Myocyte (in vitro differentiated cells): ENCODE measurements around the gene GPRIN1. TPM values are rescaled to one million over a fixed set of nuclear protein-coding genes. Genes with fewer than 3 reads are reported as not detected.

Experiments used
- DNase-seq: peaks from one replicate; pipeline ENCODE4 v3.0.0-alpha.2; 2012; ENCODE audit warnings: low read depth
- total RNA-seq: library from RNA; depleted of rRNA; stranded (reverse); fragments of >200 nt; gene quantifications from 2 replicates; pipeline ENCODE4 v1.2.3, GENCODE V29; 2014

The GPRIN1 gene
- total RNA-seq, 1 donor from 2014 or later, result 5.2 TPM

DNA sequence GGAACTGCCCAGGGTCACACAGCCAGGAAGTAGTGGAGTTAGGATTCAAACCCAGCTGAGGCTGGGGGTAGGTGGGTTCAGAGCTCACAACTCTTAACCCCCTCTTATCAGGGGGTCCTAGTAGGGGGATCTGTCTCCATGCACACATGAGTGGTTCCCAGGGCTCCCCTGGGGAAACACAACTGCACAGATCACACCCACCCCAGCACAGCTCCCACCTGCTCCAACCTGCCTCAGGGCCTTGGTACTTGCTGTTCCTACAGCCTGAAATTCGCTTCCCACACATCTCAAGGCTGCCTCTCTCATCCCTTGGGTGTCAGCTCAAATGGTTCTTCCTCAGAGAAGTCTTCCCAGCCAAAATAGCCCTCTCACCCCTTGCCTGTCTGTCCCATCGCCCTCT is 15.6 kb upstream of the GPRIN1 start:
- DNase-seq, result no peak

DNA sequence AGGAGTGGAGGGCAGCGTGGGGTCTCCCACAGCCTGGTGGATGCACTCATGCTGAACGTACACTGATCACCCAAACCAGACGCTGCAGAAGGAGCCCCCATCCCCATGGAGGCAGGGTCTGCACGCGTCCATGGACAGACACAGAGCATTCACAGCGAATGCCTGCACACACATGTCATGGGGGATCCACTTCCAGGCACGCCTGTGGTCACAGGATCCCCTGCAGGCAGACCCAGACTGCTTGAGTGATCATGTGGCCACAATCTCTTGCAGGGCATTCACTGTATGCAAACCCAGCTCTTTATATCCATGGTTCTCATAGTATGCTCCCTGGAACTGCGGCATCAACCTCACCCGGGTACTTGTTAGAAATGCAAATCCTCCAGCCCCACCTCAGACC is 15.0 kb upstream of the GPRIN1 start:
- DNase-seq, result no peak

DNA sequence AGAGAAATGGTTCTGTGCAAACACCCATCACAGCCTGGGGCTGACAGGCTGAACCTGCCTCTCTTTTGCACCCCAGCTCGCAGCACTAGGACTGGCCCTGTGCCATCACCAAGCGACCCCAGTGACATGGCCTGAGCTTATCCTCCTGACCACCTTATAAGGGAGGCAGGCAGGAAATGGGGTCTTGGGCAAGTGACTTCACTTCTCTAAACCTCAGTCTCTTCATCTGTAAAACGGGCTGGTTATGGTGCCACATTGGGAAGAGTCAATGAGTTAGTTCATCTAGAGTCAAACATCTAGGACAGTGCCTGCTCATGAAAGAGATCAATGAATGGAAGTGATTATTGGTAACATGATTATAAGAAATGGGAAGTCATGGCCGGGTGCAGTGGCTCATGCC is 14.2 kb upstream of the GPRIN1 start:
- no peak for DNase-seq

DNA sequence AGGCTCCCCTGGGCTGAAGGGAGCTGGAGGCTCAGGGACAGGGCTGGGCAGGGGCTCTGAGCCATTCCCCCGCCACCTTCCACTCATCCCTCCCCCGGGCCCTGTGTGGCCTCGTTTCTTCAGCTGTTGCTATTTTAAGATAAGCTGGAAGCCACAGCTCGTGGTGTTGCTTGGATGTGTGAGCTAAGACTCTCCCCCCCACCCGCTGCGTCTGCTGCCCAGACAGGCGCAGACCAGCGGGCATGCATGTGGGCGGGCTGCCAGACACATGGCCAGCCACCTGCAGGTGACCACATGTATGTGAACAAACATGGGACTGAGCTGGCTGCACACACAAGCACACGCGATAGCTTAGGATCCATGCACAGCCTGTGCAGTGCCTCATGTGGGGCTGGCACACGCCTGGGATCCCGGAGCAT is 11.7 kb upstream of the GPRIN1 start:
- DNase-seq, result peak; percentile 94

DNA sequence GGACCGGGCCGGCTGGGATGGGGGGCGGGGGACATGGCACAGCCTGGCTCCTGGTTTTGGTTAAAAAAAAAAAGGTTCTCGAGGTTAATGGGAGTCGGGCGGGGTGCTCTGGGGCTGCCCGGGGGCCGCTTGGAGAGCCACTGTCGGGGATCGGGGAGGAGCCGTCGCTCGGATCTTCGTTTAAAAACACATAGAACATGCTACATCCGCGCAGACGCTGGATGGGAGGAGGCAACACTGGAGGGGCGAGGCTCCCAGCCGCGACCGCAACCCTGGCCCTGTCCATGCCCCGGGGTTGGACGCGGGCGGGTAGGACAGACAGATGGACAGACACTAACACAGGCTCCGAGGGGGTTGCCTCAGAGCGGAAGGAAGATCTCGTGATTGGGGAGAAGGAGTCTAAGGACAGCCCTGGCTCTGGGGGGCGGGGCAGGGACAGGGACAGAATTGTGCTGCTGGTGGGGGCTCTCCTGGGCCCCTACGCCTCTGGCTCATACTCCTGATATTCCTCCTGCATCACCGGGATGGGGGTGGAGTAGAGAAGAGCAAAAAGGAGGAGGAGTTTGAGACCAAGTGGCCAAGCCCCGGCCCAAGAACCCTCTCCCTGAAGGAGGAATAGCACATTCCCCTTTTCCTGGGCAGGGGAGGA is 10.5 kb upstream of the GPRIN1 start:
- DNase-seq, result peak; percentile 93

DNA sequence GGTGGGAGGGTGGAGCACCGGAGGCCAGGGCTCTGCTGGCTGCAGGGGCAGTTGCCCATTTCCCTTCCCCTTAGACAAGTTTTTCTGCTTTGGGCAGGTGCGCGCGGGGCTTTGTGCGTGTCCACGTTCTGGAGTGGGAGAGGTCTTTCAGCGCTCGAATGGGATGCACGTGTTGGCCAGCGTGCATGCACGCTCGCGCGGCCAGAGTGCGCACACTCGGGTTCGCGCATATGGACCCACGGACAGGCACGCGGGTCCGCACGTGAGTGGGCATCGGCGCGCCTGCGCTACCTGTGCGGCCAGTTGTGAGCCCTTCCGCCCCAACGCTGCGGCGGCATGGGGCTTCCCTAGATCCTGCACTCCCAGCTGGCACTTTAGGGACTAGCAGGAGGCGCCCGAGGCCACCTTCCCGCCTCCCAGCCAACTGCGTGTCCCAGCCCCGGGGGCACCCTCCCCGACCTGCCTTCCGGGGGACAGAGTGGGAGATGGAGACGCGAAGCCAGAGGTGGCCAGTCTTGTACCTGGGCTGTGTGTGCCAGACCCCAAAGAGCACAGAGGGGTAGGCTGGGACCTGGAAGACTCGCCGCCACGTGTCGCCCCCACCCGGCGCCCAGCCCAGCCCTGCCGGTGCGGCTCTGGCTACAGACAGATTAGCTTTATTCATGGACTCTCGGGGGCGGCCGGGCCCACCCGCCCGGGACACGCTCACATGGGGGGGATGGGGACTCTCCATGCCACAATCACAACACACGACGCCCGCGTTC is 9.8 kb upstream of the GPRIN1 start:
- no peak for DNase-seq

DNA sequence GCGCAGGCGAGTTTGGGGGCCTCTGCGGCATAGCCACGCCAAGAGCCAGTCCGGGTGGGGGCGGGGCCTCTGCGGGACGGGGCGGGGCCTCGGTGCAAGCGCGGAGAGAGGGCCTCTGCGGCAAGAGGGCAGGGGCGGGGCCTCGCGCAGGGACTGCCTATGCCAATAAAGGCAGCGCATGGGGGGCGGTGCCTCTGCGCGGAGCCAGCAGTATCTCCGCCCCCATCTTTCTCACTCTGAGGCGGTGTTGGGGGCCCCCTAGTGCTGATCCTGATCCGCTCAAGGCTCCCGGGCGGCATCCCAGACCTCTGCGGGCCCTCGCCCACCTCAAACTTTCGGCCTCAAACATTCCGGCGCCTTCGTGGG is 9.2 kb upstream of the GPRIN1 start:
- peak; percentile 52 for DNase-seq

DNA sequence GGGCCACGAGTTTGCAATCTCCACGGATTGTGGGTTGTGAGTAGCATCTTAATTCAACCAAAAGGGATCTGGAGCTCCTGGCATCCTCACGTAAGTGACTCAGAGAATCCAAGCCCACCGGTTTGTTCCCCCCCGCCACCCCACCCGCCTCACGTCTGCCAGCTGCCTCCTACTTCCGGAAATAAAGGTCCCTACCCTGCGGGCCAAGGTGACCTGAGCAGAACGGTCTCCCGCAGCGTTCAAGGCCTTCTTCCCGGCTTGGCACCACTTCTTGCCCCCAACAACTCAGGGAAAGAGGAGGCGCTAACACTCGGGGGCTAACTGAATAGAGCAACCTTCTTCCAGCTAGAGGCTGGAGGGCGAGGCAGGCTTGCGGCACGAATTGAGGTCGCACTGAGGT is 8.8 kb upstream of the GPRIN1 start:
- DNase-seq, result no peak

DNA sequence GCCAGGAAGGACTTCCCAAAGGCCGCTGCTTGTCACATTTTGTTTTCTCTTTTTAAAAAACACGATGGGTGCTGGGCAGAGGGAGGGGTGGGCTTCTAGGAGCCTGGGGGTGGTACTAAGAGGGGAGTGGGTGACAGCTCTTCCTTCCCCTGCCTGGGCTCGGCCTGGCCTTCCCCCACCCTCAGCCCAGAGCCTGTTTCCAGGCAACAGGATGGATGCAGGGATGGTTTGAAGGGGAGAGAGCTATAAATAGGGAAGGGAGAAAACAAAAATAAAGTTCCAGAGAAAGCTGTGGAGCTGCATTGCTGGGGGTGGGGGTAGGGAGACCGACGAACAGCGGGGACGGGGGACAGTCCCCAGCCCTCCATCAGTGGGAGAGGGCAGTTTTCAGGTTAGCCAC is 6.6 kb upstream of the GPRIN1 start:
- peak; percentile 36 for DNase-seq

DNA sequence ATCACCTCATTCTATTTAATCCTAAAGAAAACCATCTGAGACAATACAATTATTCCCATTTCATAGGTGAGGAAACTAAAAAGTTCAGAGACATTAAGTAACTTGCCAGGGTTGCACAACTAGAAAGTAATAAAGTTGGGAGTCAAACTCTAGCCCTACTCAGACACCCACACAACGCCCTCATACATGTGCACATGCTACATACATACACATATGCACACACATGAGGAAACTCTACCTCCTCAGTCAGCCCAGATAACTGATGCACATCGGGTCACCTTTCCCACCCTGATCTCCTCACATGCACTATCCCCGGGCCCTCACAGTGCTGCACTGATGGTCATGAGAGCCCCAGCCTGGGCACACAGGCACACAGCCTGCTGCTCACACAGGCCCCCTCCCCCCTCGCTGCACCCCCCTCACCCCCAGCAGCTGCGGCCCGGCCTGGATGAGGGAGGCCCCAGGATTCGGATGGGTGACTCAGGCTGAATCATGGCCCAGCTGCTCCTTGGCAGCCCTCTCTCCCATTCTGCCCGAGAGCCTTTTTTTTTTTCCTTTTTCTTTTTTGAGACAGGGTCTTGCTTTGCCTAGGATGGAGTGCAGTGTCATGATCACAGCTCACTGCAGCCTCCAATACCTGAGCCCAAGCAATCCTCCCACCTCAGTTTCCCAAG is 5.0 kb upstream of the GPRIN1 start:
- DNase-seq, result peak; percentile 89

DNA sequence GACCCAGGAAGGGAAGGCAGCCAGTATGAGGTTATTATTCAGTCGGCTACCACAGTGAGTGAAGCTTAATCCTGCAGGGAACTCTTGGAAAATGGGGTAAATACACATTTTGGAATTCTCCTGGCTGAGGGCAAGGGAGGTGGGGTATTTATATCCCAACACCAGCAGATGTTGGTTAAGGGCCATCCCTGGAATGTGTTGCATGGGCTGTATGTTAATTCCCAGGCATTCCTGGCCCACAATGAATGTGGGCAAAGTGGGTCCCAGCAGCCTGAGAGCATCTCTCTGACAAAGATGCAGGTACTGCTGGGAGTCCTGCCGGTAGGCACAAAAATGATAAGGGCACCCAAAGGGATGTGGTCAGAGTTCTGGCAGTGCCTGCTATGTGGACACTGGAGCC is 2.9 kb upstream of the GPRIN1 start:
- DNase-seq, result no peak

DNA sequence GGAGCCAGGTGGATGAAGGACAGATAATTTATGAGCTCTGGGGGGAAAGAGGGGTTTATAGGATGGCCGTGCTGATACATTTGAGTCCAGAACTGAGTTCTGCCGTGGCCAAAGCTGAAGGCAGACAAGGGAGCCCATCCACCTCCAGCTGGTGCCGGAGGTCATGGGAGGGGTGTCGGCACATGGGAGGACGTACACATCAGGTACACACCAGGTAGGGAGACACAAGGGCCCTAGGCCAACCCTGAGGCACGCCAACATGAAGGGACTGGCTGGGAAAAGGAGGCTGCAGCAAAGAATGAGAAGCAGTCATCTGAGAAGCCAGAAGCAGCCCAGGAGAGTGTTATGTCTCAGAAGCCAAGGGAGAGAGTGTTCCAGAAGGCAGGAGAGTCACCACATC is 2.1 kb upstream of the GPRIN1 start:
- no peak for DNase-seq

DNA sequence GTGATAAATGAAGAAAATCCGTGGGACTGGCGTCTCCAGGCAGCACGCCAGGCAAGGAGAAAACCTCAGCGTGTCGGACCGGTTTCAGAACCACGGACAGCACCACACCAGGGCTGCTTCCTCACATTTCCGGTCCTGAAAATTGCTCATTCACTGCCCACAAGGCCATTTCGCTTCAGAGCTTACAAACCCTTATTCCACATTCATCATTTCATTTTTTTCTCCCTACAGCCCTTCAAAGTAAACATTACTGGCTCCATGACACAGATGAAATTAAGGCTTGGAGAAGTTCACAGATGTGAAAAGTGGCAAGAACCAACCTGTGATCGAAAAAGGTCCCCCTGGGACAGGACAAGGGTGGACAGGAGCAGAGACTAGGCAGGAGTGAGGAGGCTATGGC is 1.5 kb upstream of the GPRIN1 start:
- DNase-seq, result peak; percentile 89

DNA sequence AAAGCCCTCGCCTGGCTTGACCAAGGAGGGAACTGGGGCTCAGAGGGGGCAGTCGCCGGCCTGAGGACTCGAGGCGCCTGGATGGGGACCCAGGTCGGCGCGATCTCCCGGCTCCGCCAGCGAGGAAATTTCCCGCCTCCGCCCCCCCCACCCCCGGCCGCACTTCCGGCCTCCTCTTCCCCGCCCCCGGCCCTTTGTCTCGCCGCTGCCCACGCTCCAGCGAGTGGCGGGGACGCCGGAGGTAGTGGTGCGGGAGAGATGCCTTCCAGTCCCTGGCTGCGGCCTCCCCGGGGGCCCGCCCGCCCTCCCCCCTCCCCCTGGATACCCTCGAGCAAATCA is 448 bp upstream of the GPRIN1 start:
- DNase-seq, result no peak

DNA sequence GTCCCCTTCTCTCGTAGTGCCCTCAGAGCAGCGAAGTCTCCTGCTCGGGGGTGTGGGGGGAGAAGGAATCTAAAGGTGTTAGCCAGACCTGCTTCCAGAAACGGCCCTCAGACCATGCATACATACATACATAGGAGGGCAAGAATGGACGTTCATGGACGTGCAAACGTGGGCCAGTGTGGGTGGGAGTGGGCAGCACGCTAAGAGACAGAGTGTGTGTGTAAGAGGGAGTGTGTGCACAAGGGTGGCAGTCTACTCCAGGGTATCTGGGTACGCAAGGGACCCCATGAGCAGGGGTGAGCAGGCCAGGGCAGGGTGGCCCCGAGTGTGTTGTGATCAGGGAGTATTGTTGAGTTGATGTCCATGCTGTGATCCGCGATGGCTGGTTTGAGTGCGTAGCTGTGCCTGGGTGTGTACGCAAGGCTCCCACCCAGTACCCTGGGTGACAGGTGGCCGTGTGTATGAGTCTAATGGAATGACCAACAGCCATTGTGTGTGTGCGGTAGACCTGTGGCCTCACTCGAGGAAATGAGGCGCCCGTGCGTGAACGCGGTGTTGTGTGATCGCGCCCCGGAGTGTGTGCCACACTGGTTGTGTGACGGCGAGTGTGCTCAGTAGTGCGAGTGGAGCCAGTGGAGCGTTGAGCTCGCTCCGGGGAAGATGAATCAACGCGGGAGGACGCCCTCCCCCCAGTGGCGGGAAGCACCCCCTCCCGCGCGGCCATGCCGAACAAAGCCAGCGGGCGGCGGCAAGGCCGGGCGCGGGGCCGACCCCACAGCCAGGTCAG is 826 bp downstream of the GPRIN1 start:
- DNase-seq, result no peak

DNA sequence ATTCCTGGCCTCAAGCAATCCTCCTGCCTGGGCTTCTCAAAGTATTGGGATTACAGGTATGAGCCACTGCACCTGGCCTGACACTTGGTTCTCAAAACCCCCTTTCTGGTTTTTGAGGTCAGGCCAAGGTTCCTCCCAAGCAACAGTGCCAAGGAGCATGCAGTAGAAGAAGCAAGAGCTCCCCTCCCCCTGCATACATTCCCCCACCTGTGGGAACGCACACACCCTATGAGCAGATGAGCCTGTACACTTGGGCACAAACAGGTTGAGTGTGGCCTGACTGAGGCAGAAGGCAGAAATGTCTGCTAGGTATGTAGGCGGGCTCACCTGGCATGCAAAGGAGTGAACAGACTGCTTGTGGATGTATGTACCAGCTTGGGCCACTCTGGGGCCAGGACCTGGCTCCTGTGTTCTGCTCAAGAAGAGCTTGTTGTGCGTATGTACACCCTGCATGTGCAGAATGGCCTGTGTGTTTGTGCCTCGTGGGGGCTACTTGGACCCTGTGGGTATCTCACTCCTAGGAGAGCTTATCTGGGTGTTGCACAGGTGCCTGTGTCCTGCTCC is 1.7 kb downstream of the GPRIN1 start:
- DNase-seq, result no peak

DNA sequence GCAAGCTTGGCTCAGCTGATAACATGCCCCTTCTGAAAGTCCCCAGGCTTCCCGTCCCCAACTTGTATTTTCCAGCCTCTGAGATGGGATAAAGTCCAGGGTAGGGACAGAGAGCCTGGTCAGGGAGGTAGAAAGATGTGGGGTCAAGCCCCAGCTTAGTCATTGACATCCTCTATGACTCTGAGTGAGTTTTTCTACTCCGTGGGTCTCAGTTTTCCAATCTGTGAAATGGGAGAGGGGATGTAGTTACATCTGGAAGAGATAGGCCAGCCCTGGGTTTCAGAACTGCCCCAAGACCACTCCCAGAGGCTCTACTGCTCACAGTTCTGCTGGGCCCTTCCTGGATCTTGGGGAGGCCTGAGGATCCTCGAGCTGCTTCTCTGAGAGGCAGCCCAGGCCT is 3.1 kb downstream of the GPRIN1 start:
- no peak for DNase-seq

DNA sequence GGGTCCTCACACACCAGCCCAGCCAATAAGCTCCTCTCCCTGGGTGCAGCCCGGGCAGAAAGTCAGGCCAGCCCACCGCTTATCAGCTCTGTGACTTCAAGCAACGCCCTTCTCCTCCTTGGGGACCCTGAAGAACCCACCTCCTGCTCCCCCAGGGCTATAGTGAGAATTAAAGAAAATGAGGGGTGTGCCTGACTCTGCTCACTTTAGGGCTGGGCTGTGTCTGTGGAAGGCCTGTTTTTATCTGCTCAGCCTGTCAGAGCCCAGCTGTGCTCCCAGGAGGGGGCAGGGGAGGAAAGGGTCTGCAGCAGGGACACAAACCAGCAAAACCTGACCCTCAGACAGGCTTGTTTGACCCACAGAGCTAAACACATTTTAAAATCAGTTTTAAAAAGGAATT is 3.9 kb downstream of the GPRIN1 start:
- DNase-seq, result no peak

DNA sequence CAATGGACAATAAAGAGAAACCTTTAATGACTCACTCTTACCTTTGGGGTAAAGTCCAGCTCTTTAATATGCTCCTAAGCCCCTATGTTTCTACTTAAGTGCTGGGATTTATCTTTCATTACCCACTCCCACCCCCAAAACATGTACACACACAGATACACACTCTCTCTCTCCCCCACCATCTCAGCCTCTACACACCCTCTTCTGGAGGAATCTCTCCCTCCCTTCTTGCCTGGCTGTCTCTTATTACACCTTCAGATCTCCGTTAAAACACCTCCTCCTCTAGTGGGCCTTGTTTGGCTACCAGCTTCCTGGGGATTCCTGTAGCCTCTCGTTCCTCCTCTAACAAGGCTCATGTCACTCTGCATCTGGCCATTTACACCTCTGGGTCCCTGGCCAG is 6.9 kb downstream of the GPRIN1 start:
- no peak for DNase-seq

DNA sequence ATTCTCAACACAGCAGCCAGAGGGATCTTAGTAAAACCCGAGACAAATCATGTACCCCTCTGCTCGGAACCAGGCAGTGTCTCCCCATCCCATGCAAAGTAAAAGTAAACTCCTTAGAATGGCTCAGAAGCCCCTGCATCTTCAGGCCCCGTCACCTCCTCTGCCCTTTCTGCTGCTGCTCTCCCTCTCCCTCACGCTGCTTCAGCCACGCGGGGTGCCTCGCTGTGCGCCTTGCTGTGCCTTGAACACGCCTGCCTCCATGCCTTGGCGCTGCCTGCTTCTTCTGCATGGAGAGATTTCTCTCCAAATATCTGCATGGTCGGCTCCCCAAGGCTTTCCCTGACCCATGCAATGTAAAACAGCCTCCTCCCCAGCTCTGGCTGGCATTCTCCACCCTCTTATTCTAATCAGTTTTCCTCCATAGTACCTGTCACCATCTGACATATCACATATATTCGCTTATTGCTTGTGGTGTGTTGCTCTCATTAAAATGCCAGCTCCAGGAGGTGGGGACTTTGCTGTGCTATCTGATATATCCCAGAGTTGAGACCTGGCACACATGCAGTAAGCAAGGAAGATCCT is 8.0 kb downstream of the GPRIN1 start:
- no peak for DNase-seq

DNA sequence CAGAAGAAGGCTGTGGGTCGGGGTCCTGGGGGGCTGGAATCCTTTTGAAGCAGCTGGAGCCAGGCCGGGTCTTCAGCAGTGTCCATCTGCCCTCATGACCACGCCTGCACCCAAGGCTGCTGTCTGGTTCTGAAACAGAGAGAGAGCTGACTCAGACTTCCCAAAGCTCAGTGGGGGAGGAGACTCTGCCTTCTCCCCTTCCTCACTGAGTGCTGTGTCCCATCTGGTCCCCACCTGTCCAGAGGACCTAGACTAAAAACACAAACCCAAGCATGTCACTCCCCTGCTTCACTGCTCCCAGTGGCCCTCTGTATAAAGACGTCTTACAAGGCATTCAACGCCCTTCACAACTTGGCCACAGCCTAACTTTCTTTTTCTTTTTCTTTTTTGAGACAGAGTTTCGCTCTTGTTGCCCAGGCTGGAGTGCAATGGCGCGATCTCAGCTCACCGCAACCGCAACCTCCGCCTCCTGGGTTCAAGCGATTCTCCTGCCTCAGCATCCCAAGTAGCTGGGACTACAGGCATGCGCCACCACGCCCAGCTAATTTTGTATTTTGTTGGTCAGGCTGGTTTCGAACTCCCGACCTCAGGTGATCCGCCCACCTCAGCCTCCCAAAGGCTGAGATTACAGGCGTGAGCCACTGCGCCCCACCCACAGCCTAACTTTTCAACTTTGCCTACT is 10.1 kb downstream of the GPRIN1 start:
- peak; percentile 35 for DNase-seq
